ENCODE data around the gene LRBA.
"Not testable (repeated sequence)": the region's sequence is repeated elsewhere in the genome, so short reads cannot be mapped to it uniquely, and the experiment has no call there.

The LRBA gene

GRCh38 chr4:150561143-150561737 is 453.8 kb downstream of the LRBA start:
- H3K9me3 ChIP-seq (ENCODE audit: control insufficient read depth in 1 of 2, low read length in 2 of 2) = peaks cover 0 to 6% of the 10 kb centered on the region in 2 donors
- no peak overlapping the region for H3K4me3 ChIP-seq (ENCODE audit: low read depth in 1 of 2, low read length in 2 of 2)
- peaks cover 5 to 6% of the 10 kb centered on the region in 2 donors for H3K36me3 ChIP-seq (ENCODE audit: control insufficient read depth in 1 of 2, insufficient read depth in 2 of 2, low read length in 2 of 2)
- H3K27me3 ChIP-seq (ENCODE audit: control insufficient read depth in 1 of 2, insufficient read depth in 2 of 2, low read length in 2 of 2) = no peaks in the 10 kb centered on the region
- H3K27ac ChIP-seq (ENCODE audit: low read depth, low read length) = no peak overlapping the region
- no peak overlapping the region for H3K9ac ChIP-seq (ENCODE audit: low read depth in 1 of 2, low read length in 2 of 2)
- no peaks in the 10 kb centered on the region for H3K4me1 ChIP-seq (ENCODE audit: control insufficient read depth in 1 of 2, insufficient read depth in 2 of 2, low read length in 2 of 2)

DNA sequence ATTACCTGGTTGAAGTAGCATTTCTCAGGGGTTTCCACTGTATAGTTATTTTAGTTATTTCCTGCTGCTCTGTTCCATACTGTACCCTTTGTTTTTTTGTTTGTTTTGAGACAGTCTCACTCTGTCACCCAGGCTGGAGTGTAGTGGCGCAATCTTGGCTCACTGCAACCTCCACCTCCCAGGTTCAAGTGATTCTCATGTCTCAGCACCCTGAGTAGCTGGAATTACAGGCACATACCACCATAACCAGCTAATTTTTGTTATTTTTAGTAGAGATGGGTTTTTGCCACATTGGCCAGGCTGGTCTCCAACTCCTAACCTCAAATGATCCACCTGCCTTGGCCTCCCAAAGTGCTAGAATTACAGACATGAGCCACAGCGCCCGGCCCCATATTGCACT is 457.3 kb downstream of the LRBA start:
- not testable (repeated sequence) for H3K27ac ChIP-seq (ENCODE audit: low read depth, low read length); H3K4me3 ChIP-seq (ENCODE audit: low read depth in 1 of 2, low read length in 2 of 2); H3K9me3 ChIP-seq (ENCODE audit: control insufficient read depth in 1 of 2, low read length in 2 of 2); H3K4me1 ChIP-seq (ENCODE audit: control insufficient read depth in 1 of 2, insufficient read depth in 2 of 2, low read length in 2 of 2); H3K36me3 ChIP-seq (ENCODE audit: control insufficient read depth in 1 of 2, insufficient read depth in 2 of 2, low read length in 2 of 2); H3K27me3 ChIP-seq (ENCODE audit: control insufficient read depth in 1 of 2, insufficient read depth in 2 of 2, low read length in 2 of 2); H3K9ac ChIP-seq (ENCODE audit: low read depth in 1 of 2, low read length in 2 of 2)

- H3K9ac ChIP-seq (ENCODE audit: low read depth in 1 of 2, low read length in 2 of 2) = no peak overlapping the region
- no peaks in the 10 kb centered on the region for H3K27me3 ChIP-seq (ENCODE audit: control insufficient read depth in 1 of 2, insufficient read depth in 2 of 2, low read length in 2 of 2)
- no peak overlapping the region for H3K4me3 ChIP-seq (ENCODE audit: low read depth in 1 of 2, low read length in 2 of 2)
- no peak overlapping the region for H3K27ac ChIP-seq (ENCODE audit: low read depth, low read length)
- no peaks in the 10 kb centered on the region for H3K4me1 ChIP-seq (ENCODE audit: control insufficient read depth in 1 of 2, insufficient read depth in 2 of 2, low read length in 2 of 2)
- H3K9me3 ChIP-seq (ENCODE audit: control insufficient read depth in 1 of 2, low read length in 2 of 2) = no peaks in the 10 kb centered on the region
- no peaks in the 10 kb centered on the region for H3K36me3 ChIP-seq (ENCODE audit: control insufficient read depth in 1 of 2, insufficient read depth in 2 of 2, low read length in 2 of 2)
Measured at GRCh38 chr4:150547154-150547838, 467.8 kb downstream of the LRBA start.

DNA sequence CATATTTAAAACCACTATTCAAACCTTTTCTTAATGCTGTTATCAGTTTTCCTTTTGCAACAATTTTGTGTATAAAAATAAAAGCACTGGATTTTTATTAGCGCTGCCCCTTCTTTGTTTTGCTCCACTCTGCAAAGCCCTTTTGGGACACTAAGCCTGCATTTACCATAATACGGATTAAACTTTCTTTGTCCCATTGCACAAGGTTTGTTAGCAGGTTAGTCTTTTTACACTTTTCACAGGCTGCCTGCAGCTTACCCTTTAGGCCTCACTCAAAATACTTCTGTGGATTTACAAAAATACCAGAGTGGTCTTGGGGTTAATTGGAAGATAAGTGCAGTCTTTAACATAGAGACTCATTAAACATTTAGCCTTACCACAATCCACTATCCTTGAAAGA is 468.8 kb downstream of the LRBA start:
- no peaks in the 10 kb centered on the region for H3K27me3 ChIP-seq (ENCODE audit: control insufficient read depth in 1 of 2, insufficient read depth in 2 of 2, low read length in 2 of 2)
- no peak overlapping the region for H3K9ac ChIP-seq (ENCODE audit: low read depth in 1 of 2, low read length in 2 of 2)
- no peak overlapping the region for H3K4me3 ChIP-seq (ENCODE audit: low read depth in 1 of 2, low read length in 2 of 2)
- no peak overlapping the region for H3K27ac ChIP-seq (ENCODE audit: low read depth, low read length)
- H3K36me3 ChIP-seq (ENCODE audit: control insufficient read depth in 1 of 2, insufficient read depth in 2 of 2, low read length in 2 of 2) = no peaks in the 10 kb centered on the region
- H3K4me1 ChIP-seq (ENCODE audit: control insufficient read depth in 1 of 2, insufficient read depth in 2 of 2, low read length in 2 of 2) = no peaks in the 10 kb centered on the region
- no peaks in the 10 kb centered on the region for H3K9me3 ChIP-seq (ENCODE audit: control insufficient read depth in 1 of 2, low read length in 2 of 2)

DNA sequence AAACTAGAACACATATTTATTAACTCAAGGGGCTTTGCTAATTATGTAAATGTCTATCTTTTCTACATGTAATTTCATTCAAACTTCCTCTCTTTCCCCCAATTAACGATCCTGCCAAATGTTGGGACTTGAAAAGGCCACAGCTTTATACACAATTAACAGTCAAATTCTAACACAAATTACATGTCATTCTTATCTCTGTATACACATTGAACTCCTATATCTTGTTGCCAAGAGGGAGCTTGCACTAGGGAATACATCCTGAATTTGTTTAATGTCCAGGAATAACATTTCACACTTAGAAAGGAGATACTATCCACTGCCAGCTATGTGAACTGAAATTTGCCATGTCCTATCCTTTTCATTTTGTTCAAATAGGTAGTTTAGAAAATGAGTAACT is 472.0 kb downstream of the LRBA start:
- Histone ChIP-seq H3K9ac (ENCODE audit: low read depth in 1 of 2, low read length in 2 of 2) (no peak overlapping the region), H3K27ac (ENCODE audit: low read depth, low read length) (no peak overlapping the region), H3K36me3 (ENCODE audit: control insufficient read depth in 1 of 2, insufficient read depth in 2 of 2, low read length in 2 of 2) (no peaks in the 10 kb centered on the region), H3K4me1 (ENCODE audit: control insufficient read depth in 1 of 2, insufficient read depth in 2 of 2, low read length in 2 of 2) (no peaks in the 10 kb centered on the region), H3K4me3 (ENCODE audit: low read depth in 1 of 2, low read length in 2 of 2) (no peak overlapping the region), H3K27me3 (ENCODE audit: control insufficient read depth in 1 of 2, insufficient read depth in 2 of 2, low read length in 2 of 2) (no peaks in the 10 kb centered on the region), H3K9me3 (ENCODE audit: control insufficient read depth in 1 of 2, low read length in 2 of 2) (no peaks in the 10 kb centered on the region)

DNA sequence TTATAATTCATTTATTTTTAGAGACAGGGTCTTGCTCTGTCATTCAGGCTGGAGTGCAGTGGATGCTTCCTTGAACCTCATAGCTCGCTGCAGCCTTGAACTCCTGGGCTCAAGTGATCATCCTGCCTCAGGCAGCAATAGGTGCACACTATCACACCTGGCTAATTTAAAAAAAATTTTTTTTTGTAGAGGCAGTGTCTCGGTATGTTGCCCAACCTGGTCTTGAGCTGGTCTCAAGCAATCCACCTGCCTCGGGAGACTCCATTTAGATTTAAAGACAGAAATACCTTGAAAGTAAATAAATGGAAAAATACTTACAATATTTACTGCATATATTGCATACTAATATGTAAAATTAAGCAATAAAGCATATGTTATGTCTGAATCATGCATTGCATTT is 473.4 kb downstream of the LRBA start:
- Histone ChIP-seq H3K9ac (ENCODE audit: low read depth in 1 of 2, low read length in 2 of 2) (no peak overlapping the region), H3K4me3 (ENCODE audit: low read depth in 1 of 2, low read length in 2 of 2) (no peak overlapping the region), H3K4me1 (ENCODE audit: control insufficient read depth in 1 of 2, insufficient read depth in 2 of 2, low read length in 2 of 2) (no peaks in the 10 kb centered on the region), H3K27me3 (ENCODE audit: control insufficient read depth in 1 of 2, insufficient read depth in 2 of 2, low read length in 2 of 2) (no peaks in the 10 kb centered on the region), H3K9me3 (ENCODE audit: control insufficient read depth in 1 of 2, low read length in 2 of 2) (no peaks in the 10 kb centered on the region), H3K36me3 (ENCODE audit: control insufficient read depth in 1 of 2, insufficient read depth in 2 of 2, low read length in 2 of 2) (no peaks in the 10 kb centered on the region), H3K27ac (ENCODE audit: low read depth, low read length) (no peak overlapping the region)

DNA sequence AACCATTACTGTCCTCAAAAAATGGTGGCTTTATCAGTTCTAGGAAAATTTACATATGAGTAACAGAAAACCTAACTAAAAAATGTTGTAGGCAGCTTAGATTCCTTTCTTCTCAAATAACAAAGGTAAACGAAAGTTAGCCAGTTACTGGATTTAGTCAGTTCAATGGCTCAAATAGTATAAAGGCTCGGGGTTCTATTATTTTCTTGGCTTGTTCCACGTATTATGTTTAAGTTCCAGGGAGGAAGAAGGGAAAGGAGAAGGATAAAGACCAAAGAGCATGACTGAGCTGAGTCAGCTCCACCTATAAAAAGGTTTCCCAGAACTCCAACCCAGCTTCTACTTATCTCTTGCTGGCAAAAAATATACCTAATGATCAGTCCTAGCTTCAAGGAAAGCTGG is 474.1 kb downstream of the LRBA start:
- H3K27me3 ChIP-seq (ENCODE audit: control insufficient read depth in 1 of 2, insufficient read depth in 2 of 2, low read length in 2 of 2) = no peaks in the 10 kb centered on the region
- H3K4me1 ChIP-seq (ENCODE audit: control insufficient read depth in 1 of 2, insufficient read depth in 2 of 2, low read length in 2 of 2) = no peaks in the 10 kb centered on the region
- no peaks in the 10 kb centered on the region for H3K36me3 ChIP-seq (ENCODE audit: control insufficient read depth in 1 of 2, insufficient read depth in 2 of 2, low read length in 2 of 2)
- no peak overlapping the region for H3K27ac ChIP-seq (ENCODE audit: low read depth, low read length)
- no peak overlapping the region for H3K9ac ChIP-seq (ENCODE audit: low read depth in 1 of 2, low read length in 2 of 2)
- H3K4me3 ChIP-seq (ENCODE audit: low read depth in 1 of 2, low read length in 2 of 2) = no peak overlapping the region
- H3K9me3 ChIP-seq (ENCODE audit: control insufficient read depth in 1 of 2, low read length in 2 of 2) = no peaks in the 10 kb centered on the region

- H3K4me1 ChIP-seq (ENCODE audit: control insufficient read depth in 1 of 2, insufficient read depth in 2 of 2, low read length in 2 of 2) = no peaks in the 10 kb centered on the region
- H3K27me3 ChIP-seq (ENCODE audit: control insufficient read depth in 1 of 2, insufficient read depth in 2 of 2, low read length in 2 of 2) = no peaks in the 10 kb centered on the region
- no peaks in the 10 kb centered on the region for H3K36me3 ChIP-seq (ENCODE audit: control insufficient read depth in 1 of 2, insufficient read depth in 2 of 2, low read length in 2 of 2)
- H3K27ac ChIP-seq (ENCODE audit: low read depth, low read length) = no peak overlapping the region
- H3K4me3 ChIP-seq (ENCODE audit: low read depth in 1 of 2, low read length in 2 of 2) = no peak overlapping the region
- H3K9ac ChIP-seq (ENCODE audit: low read depth in 1 of 2, low read length in 2 of 2) = no peak overlapping the region
- no peaks in the 10 kb centered on the region for H3K9me3 ChIP-seq (ENCODE audit: control insufficient read depth in 1 of 2, low read length in 2 of 2)
Measured at GRCh38 chr4:150540536-150540935, 474.5 kb downstream of the LRBA start.

DNA sequence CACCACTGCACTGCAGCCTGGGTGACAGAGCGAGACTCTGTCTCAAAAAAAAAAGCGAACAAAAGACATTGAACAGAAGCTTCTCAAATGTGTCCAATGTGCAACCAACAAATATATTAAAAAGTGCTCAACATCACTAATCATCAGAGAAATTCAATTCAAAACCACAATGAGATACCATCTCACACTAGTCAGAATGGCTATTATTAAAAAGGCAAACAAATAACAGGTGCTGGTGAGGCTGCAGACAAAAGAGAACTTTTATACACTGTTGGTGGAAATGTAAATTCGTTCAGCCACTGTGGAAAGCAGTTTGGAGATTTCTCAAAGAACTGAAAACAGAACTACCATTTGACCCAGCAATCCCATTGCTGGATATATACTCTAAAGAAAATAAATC is 477.2 kb downstream of the LRBA start:
- not testable (repeated sequence) for H3K4me1 ChIP-seq (ENCODE audit: control insufficient read depth in 1 of 2, insufficient read depth in 2 of 2, low read length in 2 of 2); H3K27me3 ChIP-seq (ENCODE audit: control insufficient read depth in 1 of 2, insufficient read depth in 2 of 2, low read length in 2 of 2); H3K4me3 ChIP-seq (ENCODE audit: low read depth in 1 of 2, low read length in 2 of 2); H3K9ac ChIP-seq (ENCODE audit: low read depth in 1 of 2, low read length in 2 of 2); H3K9me3 ChIP-seq (ENCODE audit: control insufficient read depth in 1 of 2, low read length in 2 of 2); H3K36me3 ChIP-seq (ENCODE audit: control insufficient read depth in 1 of 2, insufficient read depth in 2 of 2, low read length in 2 of 2); H3K27ac ChIP-seq (ENCODE audit: low read depth, low read length)

- H3K4me1 ChIP-seq (ENCODE audit: control insufficient read depth in 1 of 2, insufficient read depth in 2 of 2, low read length in 2 of 2) = no peaks in the 10 kb centered on the region
- no peak overlapping the region for H3K4me3 ChIP-seq (ENCODE audit: low read depth in 1 of 2, low read length in 2 of 2)
- no peak overlapping the region for H3K27ac ChIP-seq (ENCODE audit: low read depth, low read length)
- no peaks in the 10 kb centered on the region for H3K27me3 ChIP-seq (ENCODE audit: control insufficient read depth in 1 of 2, insufficient read depth in 2 of 2, low read length in 2 of 2)
- no peaks in the 10 kb centered on the region for H3K36me3 ChIP-seq (ENCODE audit: control insufficient read depth in 1 of 2, insufficient read depth in 2 of 2, low read length in 2 of 2)
- no peak overlapping the region for H3K9ac ChIP-seq (ENCODE audit: low read depth in 1 of 2, low read length in 2 of 2)
- no peaks in the 10 kb centered on the region for H3K9me3 ChIP-seq (ENCODE audit: control insufficient read depth in 1 of 2, low read length in 2 of 2)
Measured at GRCh38 chr4:150534818-150535217, 480.3 kb downstream of the LRBA start.

Data from duodenal mucosa (tissue), 2 donors.